DOHH2 (cell line): ENCODE results near the gene GNAO1.

ENCODE experiments used
- H3F3A ChIP-seq: fragments of 200-600 bp; sonication (generic), shearing (Covaris generic); 2 replicates; pipeline ENCODE4 v1.6.0; 2016; ENCODE audit warnings: antibody characterized with exemption, mild to moderate bottlenecking; ENCODE audit not compliant: control insufficient read depth, insufficient read depth
- H3K27ac ChIP-seq: fragments of 200-600 bp; sonication (generic); 2 replicates; pipeline ENCODE4 v1.5.1; 2014; ENCODE audit warnings: low read depth, mild to moderate bottlenecking, low read length, moderate library complexity
- H3K27me3 ChIP-seq: fragments of 200-600 bp; sonication (generic); 2 replicates; pipeline ENCODE4 v1.6.1; 2014; ENCODE audit warnings: mild to moderate bottlenecking, low read length, mixed read lengths; ENCODE audit not compliant: control insufficient read depth
- H3K36me3 ChIP-seq: fragments of 200-600 bp; sonication (generic); 2 replicates; pipeline ENCODE4 v1.6.1; 2014; ENCODE audit warnings: mild to moderate bottlenecking, low read length, moderate library complexity, mixed read lengths; ENCODE audit not compliant: control insufficient read depth
- H3K4me1 ChIP-seq: fragments of 200-600 bp; sonication (generic); 2 replicates; pipeline ENCODE4 v1.6.1; 2014; ENCODE audit warnings: mild to moderate bottlenecking, low read length, mixed read lengths; ENCODE audit not compliant: control insufficient read depth
- H3K4me2 ChIP-seq: fragments of 200-600 bp; sonication (generic); 2 replicates; pipeline ENCODE4 v1.6.0; 2014; ENCODE audit warnings: mild to moderate bottlenecking, low read length, moderate library complexity
- H3K4me3 ChIP-seq: fragments of 200-600 bp; sonication (generic); 2 replicates; pipeline ENCODE4 v1.5.1; 2014; ENCODE audit warnings: mild to moderate bottlenecking, low read length, mixed read lengths
- H3K79me2 ChIP-seq: fragments of 200-600 bp; sonication (generic); 2 replicates; pipeline ENCODE4 v1.6.1; 2014; ENCODE audit warnings: mild to moderate bottlenecking, low read length, mixed read lengths; ENCODE audit not compliant: control insufficient read depth
- H3K9me2 ChIP-seq: fragments of 200-600 bp; sonication (generic); replicated peaks from 2 replicates; pipeline ENCODE4 v1.6.1; 2014; ENCODE audit warnings: mild to moderate bottlenecking, low read length, mixed read lengths; ENCODE audit not compliant: control insufficient read depth
- H3K9me3 ChIP-seq: fragments of 200-600 bp; sonication (generic); 2 replicates; pipeline ENCODE4 v1.6.1; 2014; ENCODE audit warnings: antibody characterized with exemption, low read length, mixed read lengths; ENCODE audit not compliant: control insufficient read depth, insufficient read depth
- H4K20me1 ChIP-seq: fragments of 200-600 bp; sonication (generic); 2 replicates; pipeline ENCODE4 v1.6.0; 2014; ENCODE audit warnings: low read depth, mild to moderate bottlenecking, antibody characterized with exemption, low read length, moderate library complexity; ENCODE audit not compliant: control insufficient read depth, insufficient read depth
- EZH2phosphoT487 ChIP-seq: fragments of 200-600 bp; sonication (generic); IDR thresholded peaks from 2 replicates; pipeline ENCODE4 v1.6.1; 2017; ENCODE audit warnings: borderline replicate concordance, mild to moderate bottlenecking, antibody characterized with exemption, low read length, moderate library complexity, mixed read lengths
- TF ChIP-seq, protein P1 (sequence below): fragments of 200-600 bp; sonication (generic); IDR thresholded peaks from one replicate; pipeline ENCODE4 v1.5.1; 2014; ENCODE audit warnings: antibody characterized with exemption, mild to moderate bottlenecking, low read depth, low read length; ENCODE audit not compliant: poor library complexity, severe bottlenecking

Gene GNAO1

DNA sequence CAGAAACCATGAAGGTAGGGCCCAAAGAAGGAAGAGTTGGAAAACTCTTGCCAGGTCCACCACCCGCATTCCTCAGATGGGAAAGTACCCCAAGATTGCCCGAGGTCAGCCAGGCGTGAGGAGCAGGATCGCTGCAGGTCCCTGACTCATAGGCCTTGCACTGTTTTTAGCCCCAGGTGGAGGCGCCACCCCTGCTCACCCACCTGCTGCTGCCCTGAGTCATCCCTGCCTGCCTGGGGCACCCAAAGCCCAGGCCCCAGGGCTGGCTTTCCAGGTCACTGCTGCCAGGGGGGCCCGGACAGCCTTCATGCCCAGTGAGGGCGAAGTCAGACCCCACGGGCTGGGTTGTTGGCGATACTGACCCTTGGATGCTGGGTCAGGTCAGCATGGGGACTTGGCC is 133.1 kb downstream of the GNAO1 start:
- no peaks in the 10 kb centered on the region for H3K9me3 ChIP-seq
- no peaks in the 10 kb centered on the region for H3K4me1 ChIP-seq
- H3K27ac ChIP-seq, result no peak overlapping the region
- H3F3A ChIP-seq, result no peaks in the 10 kb centered on the region
- H4K20me1 ChIP-seq, result no peaks in the 10 kb centered on the region
- H3K36me3 ChIP-seq, result no peaks in the 10 kb centered on the region
- no peak overlapping the region for H3K4me2 ChIP-seq
- TF ChIP-seq, protein P1, sequence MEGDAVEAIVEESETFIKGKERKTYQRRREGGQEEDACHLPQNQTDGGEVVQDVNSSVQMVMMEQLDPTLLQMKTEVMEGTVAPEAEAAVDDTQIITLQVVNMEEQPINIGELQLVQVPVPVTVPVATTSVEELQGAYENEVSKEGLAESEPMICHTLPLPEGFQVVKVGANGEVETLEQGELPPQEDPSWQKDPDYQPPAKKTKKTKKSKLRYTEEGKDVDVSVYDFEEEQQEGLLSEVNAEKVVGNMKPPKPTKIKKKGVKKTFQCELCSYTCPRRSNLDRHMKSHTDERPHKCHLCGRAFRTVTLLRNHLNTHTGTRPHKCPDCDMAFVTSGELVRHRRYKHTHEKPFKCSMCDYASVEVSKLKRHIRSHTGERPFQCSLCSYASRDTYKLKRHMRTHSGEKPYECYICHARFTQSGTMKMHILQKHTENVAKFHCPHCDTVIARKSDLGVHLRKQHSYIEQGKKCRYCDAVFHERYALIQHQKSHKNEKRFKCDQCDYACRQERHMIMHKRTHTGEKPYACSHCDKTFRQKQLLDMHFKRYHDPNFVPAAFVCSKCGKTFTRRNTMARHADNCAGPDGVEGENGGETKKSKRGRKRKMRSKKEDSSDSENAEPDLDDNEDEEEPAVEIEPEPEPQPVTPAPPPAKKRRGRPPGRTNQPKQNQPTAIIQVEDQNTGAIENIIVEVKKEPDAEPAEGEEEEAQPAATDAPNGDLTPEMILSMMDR, result no peak
- TF ChIP-seq EZH2phosphoT487, result no peak
- no peaks in the 10 kb centered on the region for H3K27me3 ChIP-seq
- H3K79me2 ChIP-seq, result no peaks in the 10 kb centered on the region
- H3K4me3 ChIP-seq, result no peak overlapping the region
- no peaks in the 10 kb centered on the region for H3K9me2 ChIP-seq

DNA sequence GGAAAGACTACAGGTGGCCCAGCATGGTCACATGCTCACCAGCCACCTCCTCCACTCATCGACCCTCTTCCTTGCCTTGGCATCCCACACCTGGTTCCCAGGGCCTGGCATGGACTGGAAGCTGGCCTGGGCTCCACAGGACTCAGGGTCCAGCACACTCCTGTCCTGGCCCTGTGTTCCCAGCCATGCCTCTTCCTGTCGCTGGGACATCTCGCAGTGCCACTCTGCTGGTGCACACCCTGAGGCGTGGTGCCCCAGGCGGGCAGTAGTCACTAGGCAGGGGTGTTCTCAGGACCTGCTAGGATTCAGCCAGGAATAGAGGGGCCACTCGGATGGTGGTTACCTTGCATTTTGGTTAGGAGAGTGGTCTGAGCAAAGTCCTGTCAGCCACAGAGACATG is 134.7 kb downstream of the GNAO1 start:
- H4K20me1 ChIP-seq, result no peaks in the 10 kb centered on the region
- no peaks in the 10 kb centered on the region for H3K36me3 ChIP-seq
- H3K9me3 ChIP-seq, result no peaks in the 10 kb centered on the region
- TF ChIP-seq, protein P1, result no peak
- no peak for TF ChIP-seq EZH2phosphoT487
- H3K4me1 ChIP-seq, result peaks cover 10% of the 10 kb centered on the region
- no peaks in the 10 kb centered on the region for H3F3A ChIP-seq
- H3K4me2 ChIP-seq, result no peak overlapping the region
- no peaks in the 10 kb centered on the region for H3K9me2 ChIP-seq
- no peaks in the 10 kb centered on the region for H3K27me3 ChIP-seq
- no peak overlapping the region for H3K4me3 ChIP-seq
- H3K79me2 ChIP-seq, result no peaks in the 10 kb centered on the region
- no peak overlapping the region for H3K27ac ChIP-seq

DNA sequence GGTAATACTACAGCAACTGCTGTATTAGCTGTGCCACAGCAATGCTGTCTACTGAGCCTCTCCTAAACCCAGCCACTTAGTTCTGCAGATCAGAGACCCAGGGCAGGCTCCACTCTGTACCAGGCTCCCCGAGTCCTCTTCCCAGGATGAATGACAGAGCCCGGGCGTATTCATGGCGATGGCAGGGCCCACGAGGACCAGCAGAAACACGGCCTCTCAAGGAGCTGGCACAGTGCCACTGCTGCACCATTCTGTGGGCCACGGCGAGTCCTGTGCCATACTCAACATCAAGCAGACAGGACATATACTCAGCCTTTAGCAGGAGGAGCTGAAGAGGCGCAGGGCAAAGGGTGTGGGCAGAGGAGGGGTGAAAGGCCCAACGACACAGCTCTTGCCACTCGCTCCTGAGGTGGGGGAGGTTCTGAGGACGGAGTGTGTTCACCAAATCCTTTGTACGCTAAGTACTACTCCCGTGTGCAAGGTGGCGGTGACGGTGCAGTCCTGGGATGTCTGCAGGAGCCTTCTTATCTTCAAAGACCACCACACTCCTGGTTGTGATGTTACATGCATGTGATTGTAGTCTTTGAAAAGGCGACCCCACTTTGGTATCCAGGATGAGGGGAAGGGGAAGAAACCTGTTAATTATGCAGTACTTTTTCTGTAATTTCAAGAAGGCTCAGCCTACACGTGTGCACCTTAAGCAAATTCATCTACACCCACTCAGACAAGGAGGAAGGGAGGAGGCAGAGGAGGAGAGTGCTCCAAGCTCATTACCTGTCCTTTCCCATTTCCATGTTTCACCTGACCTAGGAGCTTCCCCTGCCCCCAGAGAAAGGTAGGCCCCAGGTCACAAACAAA is 136.0 kb downstream of the GNAO1 start:
- Histone ChIP-seq H3K4me3 (no peak overlapping the region), H3K36me3 (no peaks in the 10 kb centered on the region), H3K27ac (no peak overlapping the region), H3K9me3 (no peaks in the 10 kb centered on the region), H3F3A (no peaks in the 10 kb centered on the region), H3K9me2 (no peaks in the 10 kb centered on the region), H3K79me2 (no peaks in the 10 kb centered on the region), H4K20me1 (no peaks in the 10 kb centered on the region), H3K4me2 (no peak overlapping the region), H3K27me3 (no peaks in the 10 kb centered on the region), H3K4me1 (peaks cover 14% of the 10 kb centered on the region)
- TF ChIP-seq, protein P1, result no peak
- TF ChIP-seq EZH2phosphoT487, result no peak
